Skeletal muscle satellite cell (primary cell): Measurements from ENCODE around the gene SLC35F3.

ENCODE experiments used
- H3K27me3 ChIP-seq: 2 replicates; pipeline ENCODE4 v1.7.0; 2013; ENCODE audit warnings: low read length; ENCODE audit not compliant: control insufficient read depth, insufficient read depth
- H3K36me3 ChIP-seq: 2 replicates; pipeline ENCODE4 v1.7.0; 2013; ENCODE audit warnings: mild to moderate bottlenecking, control low read depth, low read length; ENCODE audit not compliant: insufficient read depth
- H3K4me1 ChIP-seq: 2 replicates; pipeline ENCODE4 v1.7.0; 2013; ENCODE audit warnings: low read length; ENCODE audit not compliant: control insufficient read depth, insufficient read depth
- H3K4me2 ChIP-seq: 2 replicates; pipeline ENCODE4 v1.7.0; 2013; ENCODE audit warnings: mild to moderate bottlenecking, low read length
- H3K4me3 ChIP-seq: 2 replicates; pipeline ENCODE4 v1.7.0; 2013; ENCODE audit warnings: low read length
- H3K9ac ChIP-seq: 2 replicates; pipeline ENCODE4 v1.7.0; 2013; ENCODE audit warnings: mild to moderate bottlenecking, low read depth, low read length, moderate library complexity
- H3K9me3 ChIP-seq: replicated peaks from 2 replicates; pipeline ENCODE4 v1.7.0; 2013; ENCODE audit warnings: mild to moderate bottlenecking, control low read depth, low read length

The SLC35F3 gene

GRCh38 chr1:234309243-234309597 is 404.7 kb downstream of the SLC35F3 start:
- H3K4me1 ChIP-seq, result peaks cover 13% of the 10 kb centered on the region
- no peaks in the 10 kb centered on the region for H3K9me3 ChIP-seq
- no peaks in the 10 kb centered on the region for H3K36me3 ChIP-seq
- peaks cover 3% of the 10 kb centered on the region for H3K27me3 ChIP-seq
- H3K4me2 ChIP-seq, result peak overlapping the region; percentile 74
- H3K9ac ChIP-seq, result no peak overlapping the region
- no peak overlapping the region for H3K4me3 ChIP-seq

GRCh38 chr1:234309598-234310459 is 405.4 kb downstream of the SLC35F3 start:
- Histone ChIP-seq H3K27me3 (peaks cover 3% of the 10 kb centered on the region), H3K4me1 (peaks cover 15% of the 10 kb centered on the region), H3K36me3 (no peaks in the 10 kb centered on the region), H3K9me3 (no peaks in the 10 kb centered on the region), H3K4me2 (peak overlapping the region; percentile 74), H3K4me3 (peak overlapping the region; percentile 59), H3K9ac (no peak overlapping the region)

DNA sequence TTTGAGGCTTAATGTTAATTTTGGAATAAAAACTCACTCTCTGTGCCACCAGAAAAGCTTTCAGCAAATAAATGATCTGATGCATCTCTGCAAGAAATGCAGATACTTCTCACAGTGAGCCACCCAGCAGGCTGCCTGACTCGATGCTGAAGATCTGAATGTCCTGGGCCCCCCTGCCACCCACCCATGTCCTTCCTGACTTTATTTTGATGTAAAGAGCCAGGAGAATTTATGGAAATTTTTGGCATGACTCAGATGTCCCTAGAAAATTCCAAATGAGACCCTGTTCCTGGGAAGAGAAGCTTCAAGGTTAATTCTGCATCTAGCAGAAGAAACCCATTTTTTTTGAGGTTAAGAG is 406.0 kb downstream of the SLC35F3 start:
- Histone ChIP-seq H3K9me3 (no peaks in the 10 kb centered on the region), H3K9ac (no peak overlapping the region), H3K27me3 (peaks cover 3% of the 10 kb centered on the region), H3K4me2 (peak overlapping the region; percentile 74), H3K36me3 (no peaks in the 10 kb centered on the region), H3K4me1 (peaks cover 21% of the 10 kb centered on the region), H3K4me3 (peak overlapping the region; percentile 59)

GRCh38 chr1:234311414-234311813 is 406.9 kb downstream of the SLC35F3 start:
- no peaks in the 10 kb centered on the region for H3K9me3 ChIP-seq
- H3K4me1 ChIP-seq, result peaks cover 25% of the 10 kb centered on the region
- H3K27me3 ChIP-seq, result peaks cover 5% of the 10 kb centered on the region
- no peaks in the 10 kb centered on the region for H3K36me3 ChIP-seq
- H3K4me3 ChIP-seq, result no peak overlapping the region
- H3K4me2 ChIP-seq, result no peak overlapping the region
- no peak overlapping the region for H3K9ac ChIP-seq

DNA sequence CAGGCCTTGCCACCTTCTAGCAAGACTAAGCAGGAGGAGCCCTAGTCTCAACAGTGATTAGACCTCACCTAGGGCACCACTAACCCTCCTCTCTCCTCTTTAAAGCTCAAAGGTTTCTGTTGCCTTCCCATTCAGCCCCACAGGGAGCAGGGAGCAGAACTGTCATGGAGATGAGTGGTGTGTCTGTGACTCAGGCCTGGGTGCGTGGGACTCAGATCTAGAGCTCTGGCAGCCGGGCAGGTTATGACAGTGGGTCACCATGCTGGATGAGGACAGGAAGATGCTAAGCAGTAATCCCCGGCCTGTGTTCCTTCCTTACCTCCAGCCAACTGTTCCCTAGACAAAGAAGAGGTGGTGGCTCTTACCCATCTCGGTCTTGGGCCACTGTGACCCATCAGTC is 408.7 kb downstream of the SLC35F3 start:
- peaks cover 25% of the 10 kb centered on the region for H3K4me1 ChIP-seq
- H3K9me3 ChIP-seq, result no peaks in the 10 kb centered on the region
- H3K9ac ChIP-seq, result no peak overlapping the region
- no peak overlapping the region for H3K4me2 ChIP-seq
- no peak overlapping the region for H3K4me3 ChIP-seq
- H3K36me3 ChIP-seq, result no peaks in the 10 kb centered on the region
- H3K27me3 ChIP-seq, result peaks cover 2% of the 10 kb centered on the region

DNA sequence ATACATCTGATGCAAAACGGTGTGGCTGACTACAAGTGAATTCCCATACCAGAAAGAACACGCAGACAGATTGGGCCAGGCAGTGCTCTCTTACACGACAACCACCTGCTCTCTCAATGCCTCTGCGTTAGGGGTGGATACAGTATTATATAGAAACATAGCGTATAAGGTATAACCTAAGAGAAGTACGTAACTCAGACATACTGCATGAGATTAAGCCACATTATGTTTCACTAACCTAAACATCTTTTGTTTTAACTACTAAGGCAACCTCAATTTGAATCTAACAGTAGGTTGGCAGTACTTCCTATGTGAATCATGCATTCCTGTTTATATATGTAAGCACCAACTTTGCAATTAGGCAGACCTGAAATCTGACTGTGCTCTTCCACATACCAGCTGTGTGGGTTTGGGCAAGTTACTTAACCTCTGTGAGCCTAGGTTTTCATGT is 410.6 kb downstream of the SLC35F3 start:
- H3K4me2 ChIP-seq, result no peak overlapping the region
- no peaks in the 10 kb centered on the region for H3K9me3 ChIP-seq
- no peak overlapping the region for H3K9ac ChIP-seq
- no peaks in the 10 kb centered on the region for H3K36me3 ChIP-seq
- peaks cover 5% of the 10 kb centered on the region for H3K27me3 ChIP-seq
- peaks cover 19% of the 10 kb centered on the region for H3K4me1 ChIP-seq
- H3K4me3 ChIP-seq, result no peak overlapping the region

DNA sequence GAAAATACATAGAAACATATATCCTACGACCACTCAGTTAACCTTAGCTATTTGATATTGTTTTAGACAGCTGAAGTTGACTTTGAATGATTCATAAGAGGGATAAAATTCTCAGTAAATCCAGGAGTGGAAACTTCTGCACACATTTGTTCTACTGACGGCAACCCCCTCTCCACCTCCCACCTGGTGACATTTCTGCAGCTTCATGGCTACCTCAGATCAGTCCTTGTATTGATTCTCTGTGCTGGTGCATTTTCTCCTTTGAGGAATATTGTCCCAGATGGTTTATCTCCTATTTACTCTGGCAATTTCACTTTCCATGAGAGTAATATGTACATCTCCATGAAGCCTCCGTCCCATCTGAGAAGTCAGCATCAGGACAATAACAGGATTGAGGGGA is 411.1 kb downstream of the SLC35F3 start:
- H3K9ac ChIP-seq, result no peak overlapping the region
- no peaks in the 10 kb centered on the region for H3K9me3 ChIP-seq
- peaks cover 5% of the 10 kb centered on the region for H3K27me3 ChIP-seq
- H3K36me3 ChIP-seq, result no peaks in the 10 kb centered on the region
- peaks cover 14% of the 10 kb centered on the region for H3K4me1 ChIP-seq
- H3K4me2 ChIP-seq, result no peak overlapping the region
- no peak overlapping the region for H3K4me3 ChIP-seq

- peaks cover 12% of the 10 kb centered on the region for H3K4me1 ChIP-seq
- H3K27me3 ChIP-seq, result peaks cover 5% of the 10 kb centered on the region
- H3K4me3 ChIP-seq, result no peak overlapping the region
- no peak overlapping the region for H3K4me2 ChIP-seq
- no peaks in the 10 kb centered on the region for H3K36me3 ChIP-seq
- no peak overlapping the region for H3K9ac ChIP-seq
- no peaks in the 10 kb centered on the region for H3K9me3 ChIP-seq
These were observed 412.0 kb downstream of the SLC35F3 start for GRCh38 chr1:234316486-234316885.

- Histone ChIP-seq H3K4me1 (peaks cover 12% of the 10 kb centered on the region), H3K4me2 (no peak overlapping the region), H3K9ac (no peak overlapping the region), H3K4me3 (no peak overlapping the region), H3K36me3 (no peaks in the 10 kb centered on the region), H3K9me3 (no peaks in the 10 kb centered on the region), H3K27me3 (peaks cover 5% of the 10 kb centered on the region)
These were observed 412.5 kb downstream of the SLC35F3 start for GRCh38 chr1:234316937-234317336.

DNA sequence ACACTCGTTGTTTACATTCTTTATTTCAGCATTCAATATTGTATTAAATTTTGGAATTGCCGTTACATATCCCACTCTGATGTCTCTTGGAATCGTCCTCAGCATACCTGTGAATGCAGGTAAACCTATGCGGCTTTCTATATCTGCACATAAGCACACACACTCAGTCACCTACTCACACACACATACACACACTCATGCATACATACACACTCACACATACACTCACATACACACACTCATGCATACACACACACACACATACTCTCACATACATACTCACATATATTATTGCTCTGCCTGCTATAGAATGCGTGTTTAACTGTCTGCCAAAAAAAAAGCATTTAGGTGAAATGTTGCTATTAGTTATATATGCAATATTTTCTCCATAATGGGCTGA is 415.6 kb downstream of the SLC35F3 start:
- no peaks in the 10 kb centered on the region for H3K36me3 ChIP-seq
- H3K4me1 ChIP-seq, result peaks cover 7% of the 10 kb centered on the region
- H3K27me3 ChIP-seq, result peaks cover 12% of the 10 kb centered on the region
- H3K4me2 ChIP-seq, result no peak overlapping the region
- H3K9ac ChIP-seq, result no peak overlapping the region
- H3K4me3 ChIP-seq, result no peak overlapping the region
- H3K9me3 ChIP-seq, result no peaks in the 10 kb centered on the region

GRCh38 chr1:234320549-234320948 is 416.1 kb downstream of the SLC35F3 start:
- Histone ChIP-seq H3K27me3 (peaks cover 16% of the 10 kb centered on the region), H3K4me1 (peaks cover 3% of the 10 kb centered on the region), H3K36me3 (no peaks in the 10 kb centered on the region), H3K9ac (no peak overlapping the region), H3K9me3 (no peaks in the 10 kb centered on the region), H3K4me2 (no peak overlapping the region), H3K4me3 (no peak overlapping the region)

DNA sequence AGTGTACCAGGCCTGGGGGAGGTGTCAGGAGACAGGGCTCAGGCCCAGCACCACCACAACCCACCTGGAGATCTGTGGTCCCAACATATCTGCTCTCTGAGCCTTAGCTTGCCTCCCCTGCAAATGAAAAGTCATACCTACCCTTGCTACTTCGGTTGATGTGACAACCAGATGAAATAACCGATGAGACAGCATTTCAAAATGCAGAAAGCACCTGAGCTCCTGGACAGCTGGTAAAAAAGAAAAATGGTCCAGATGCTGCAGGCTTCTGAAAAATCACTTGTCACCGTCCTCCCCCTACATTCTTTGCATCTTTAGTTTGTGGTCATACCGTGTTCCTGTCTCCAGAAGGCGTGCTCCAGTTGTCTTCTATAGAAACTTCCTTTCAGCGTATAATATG is 416.8 kb downstream of the SLC35F3 start:
- no peak overlapping the region for H3K9ac ChIP-seq
- no peaks in the 10 kb centered on the region for H3K36me3 ChIP-seq
- H3K4me3 ChIP-seq, result no peak overlapping the region
- H3K4me1 ChIP-seq, result no peaks in the 10 kb centered on the region
- H3K9me3 ChIP-seq, result no peaks in the 10 kb centered on the region
- peaks cover 16% of the 10 kb centered on the region for H3K27me3 ChIP-seq
- H3K4me2 ChIP-seq, result no peak overlapping the region
